Thymus (tissue), 11 donors: ENCODE results near the gene COL23A1. TPM values are rescaled to one million over a fixed set of nuclear protein-coding genes. Genes with fewer than 3 reads are reported as not detected.

Source experiments
- DNase-seq, 9 donors: peaks; one replicate each; pipeline ENCODE4 v3.0.0-alpha.2; 2013; ENCODE audit warnings: low spot score in 9 of 9, low read depth in 6 of 9, missing footprints in 1 of 9
- H3K27ac ChIP-seq, 2 donors: one replicate each; pipeline ENCODE4 v1.5.1; 2013; ENCODE audit warnings: control low read depth in 1 of 2, low read depth in 1 of 2, low read length in 1 of 2, mild to moderate bottlenecking in 1 of 2, moderate library complexity in 1 of 2
- H3K27me3 ChIP-seq, 2 donors: one replicate each; pipeline ENCODE4 v1.5.1; 2013; ENCODE audit warnings: low read length in 1 of 2; ENCODE audit not compliant: control insufficient read depth in 2 of 2, insufficient read depth in 1 of 2
- H3K36me3 ChIP-seq, 2 donors: one replicate each; pipeline ENCODE4 v1.5.1; 2013; ENCODE audit warnings: low read length in 1 of 2, mild to moderate bottlenecking in 1 of 2, moderate library complexity in 1 of 2; ENCODE audit not compliant: control insufficient read depth in 2 of 2, insufficient read depth in 2 of 2
- H3K4me1 ChIP-seq, 2 donors: one replicate each; pipeline ENCODE4 v1.5.1; 2013; ENCODE audit warnings: low read length in 2 of 2; ENCODE audit not compliant: control insufficient read depth in 2 of 2, insufficient read depth in 2 of 2
- H3K4me3 ChIP-seq, 2 donors: one replicate each; pipeline ENCODE4 v1.5.1; 2013; ENCODE audit warnings: low read length in 2 of 2, control low read depth in 1 of 2, mild to moderate bottlenecking in 1 of 2
- H3K9me3 ChIP-seq, 2 donors: one replicate each; pipeline ENCODE4 v1.5.1; 2013; ENCODE audit warnings: low read length in 1 of 2, mild to moderate bottlenecking in 1 of 2; ENCODE audit not compliant: control insufficient read depth in 2 of 2, insufficient read depth in 1 of 2
- WGBS: extraction: QIAGEN DNeasy Blood & Tissue Kit; methylation state at CpG from one replicate; pipeline ENCODE4 v1.1.7; 2013; 5-methylcytosine and 5-hydroxymethylcytosine counted together
- polyA plus RNA-seq: library from polyadenylated mRNA; stranded (reverse); fragments of 200-250 nt; gene quantifications from one replicate; pipeline ENCODE4 v1.2.3, GENCODE V29; 2013
- total RNA-seq: library from RNA; stranded (reverse); fragments of 120-200 nt; gene quantifications from one replicate; pipeline ENCODE4 v1.2.4, GENCODE V29; 2013
- donor health status: healthy.

Gene COL23A1
- total and polyA plus RNA-seq, 2 donors = 1.5 to 2.6 TPM

DNA sequence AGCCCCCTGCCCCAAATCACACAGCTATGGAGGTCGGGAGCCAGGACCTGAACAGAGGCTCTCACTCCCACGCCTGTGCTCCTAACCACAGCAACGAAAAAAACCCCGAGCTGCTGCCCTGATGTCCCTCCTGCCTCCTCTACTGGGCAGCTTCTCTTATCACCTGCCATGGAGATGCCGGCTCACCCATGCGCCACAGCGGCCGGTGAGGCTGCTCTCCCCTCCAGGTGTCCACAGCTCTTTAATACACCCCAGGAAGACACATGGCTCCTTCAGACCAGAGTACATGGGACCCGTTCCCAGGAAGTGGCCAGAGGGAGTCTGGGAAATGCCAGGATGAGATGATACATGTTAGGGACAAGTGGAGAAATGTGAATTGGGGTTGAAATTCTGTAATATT lies 110.9 kb downstream of the COL23A1 start:
- Histone ChIP-seq H3K27ac (no peak overlapping the region), H3K36me3 (no peaks in the 10 kb centered on the region), H3K4me1 (peaks cover 5 to 17% of the 10 kb centered on the region in 2 donors), H3K4me3 (no peak overlapping the region), H3K9me3 (peaks cover 0 to 4% of the 10 kb centered on the region in 2 donors), H3K27me3 (no peaks in the 10 kb centered on the region)
- WGBS = 95% methylated on average over 9 of the region's 9 CpGs
- DNase-seq = no peak

DNA sequence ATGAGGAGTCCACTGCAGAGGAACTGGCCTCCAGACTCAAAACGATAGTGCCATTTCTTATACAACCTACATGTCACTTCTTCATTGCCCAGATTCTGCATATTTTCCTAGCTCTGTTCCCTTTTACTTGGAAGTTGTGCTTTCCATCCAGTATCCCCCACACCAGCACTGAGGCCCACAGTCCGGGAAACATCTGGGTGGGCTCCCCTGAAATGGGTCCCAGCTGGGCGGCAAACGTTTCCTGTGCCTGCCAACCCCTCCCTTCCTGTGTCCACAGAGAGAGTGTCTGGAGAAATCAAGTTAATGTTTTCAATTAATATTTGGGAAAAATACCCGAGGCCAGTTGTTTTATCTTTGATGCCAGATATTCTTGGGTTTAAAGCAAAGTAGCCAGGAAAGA lies 111.8 kb downstream of the COL23A1 start:
- peaks cover 0 to 4% of the 10 kb centered on the region in 2 donors for H3K9me3 ChIP-seq
- no peak for DNase-seq
- no peaks in the 10 kb centered on the region for H3K27me3 ChIP-seq
- peaks cover 0 to 16% of the 10 kb centered on the region in 2 donors for H3K4me1 ChIP-seq
- no peaks in the 10 kb centered on the region for H3K36me3 ChIP-seq
- H3K27ac ChIP-seq = no peak overlapping the region
- no peak overlapping the region for H3K4me3 ChIP-seq
- WGBS = 84% methylated on average over 5 of the region's 5 CpGs

DNA sequence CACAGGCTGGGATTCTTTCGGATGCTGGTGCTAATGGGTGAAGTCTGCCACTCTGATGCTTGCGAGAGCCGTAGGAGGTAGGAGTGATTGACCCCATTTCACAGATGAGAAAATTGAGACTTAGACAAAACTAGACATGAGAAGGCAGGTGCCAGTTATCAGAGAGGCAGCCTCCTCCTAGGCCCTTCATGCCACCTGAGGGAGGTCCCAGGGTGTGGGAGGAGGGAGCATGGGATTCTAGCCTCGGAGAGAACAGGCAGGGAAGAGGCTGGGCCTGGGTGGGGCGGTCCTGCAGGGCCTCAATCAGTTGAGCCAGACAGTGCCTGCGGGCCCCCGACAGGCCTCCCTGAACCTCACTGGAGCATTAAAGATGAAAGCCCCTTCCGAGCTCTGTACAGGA lies 112.4 kb downstream of the COL23A1 start:
- no peaks in the 10 kb centered on the region for H3K36me3 ChIP-seq
- 97% methylated on average over 8 of the region's 8 CpGs for WGBS
- H3K4me3 ChIP-seq = no peak overlapping the region
- peaks cover 0 to 4% of the 10 kb centered on the region in 2 donors for H3K9me3 ChIP-seq
- H3K27me3 ChIP-seq = no peaks in the 10 kb centered on the region
- H3K4me1 ChIP-seq = peaks cover 0 to 14% of the 10 kb centered on the region in 2 donors
- no peak for DNase-seq
- H3K27ac ChIP-seq = no peak overlapping the region

DNA sequence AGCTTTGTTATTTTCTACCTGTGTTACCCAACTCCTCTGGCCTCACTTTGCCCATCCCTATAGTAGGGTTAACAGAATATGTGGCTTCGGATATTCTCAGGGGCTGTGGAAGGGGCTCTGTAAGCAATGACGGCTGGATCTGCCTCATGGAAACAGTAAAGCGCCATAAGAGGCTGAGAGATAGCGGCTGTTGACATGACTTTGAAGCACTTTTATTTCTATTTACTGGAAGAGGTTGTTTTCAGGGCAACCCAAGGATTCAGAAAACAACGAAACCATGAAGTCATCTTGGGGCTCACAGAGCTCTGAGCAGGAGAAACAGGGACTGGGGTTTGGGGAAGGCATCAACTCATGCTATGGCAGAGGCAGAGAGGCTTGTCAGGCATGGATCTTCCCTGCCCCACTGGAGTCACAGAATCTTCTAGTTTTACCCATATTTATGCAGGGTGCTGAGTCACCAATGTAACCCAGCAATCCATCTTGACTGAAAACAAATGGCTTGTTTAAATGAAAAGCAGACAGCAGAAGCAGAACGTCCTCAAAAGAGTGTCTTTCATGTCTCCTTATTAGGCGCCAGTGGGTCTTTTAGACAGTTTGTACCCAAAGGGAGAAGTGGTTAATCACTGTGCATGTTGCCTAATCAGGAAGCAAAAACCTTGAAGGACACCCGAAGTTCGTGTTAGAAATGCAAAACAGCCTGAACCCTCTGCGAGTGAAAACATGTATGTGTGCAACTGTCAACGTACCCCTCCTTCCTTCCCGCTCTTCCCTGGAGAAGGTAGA lies 113.0 kb downstream of the COL23A1 start:
- Histone ChIP-seq H3K4me3 (no peak overlapping the region), H3K27ac (no peak overlapping the region), H3K4me1 (peaks cover 0 to 14% of the 10 kb centered on the region in 2 donors), H3K36me3 (no peaks in the 10 kb centered on the region), H3K9me3 (peaks cover 0 to 4% of the 10 kb centered on the region in 2 donors), H3K27me3 (no peaks in the 10 kb centered on the region)
- DNase-seq = no peak
- 65% methylated on average over 12 of the region's 12 CpGs for WGBS

DNA sequence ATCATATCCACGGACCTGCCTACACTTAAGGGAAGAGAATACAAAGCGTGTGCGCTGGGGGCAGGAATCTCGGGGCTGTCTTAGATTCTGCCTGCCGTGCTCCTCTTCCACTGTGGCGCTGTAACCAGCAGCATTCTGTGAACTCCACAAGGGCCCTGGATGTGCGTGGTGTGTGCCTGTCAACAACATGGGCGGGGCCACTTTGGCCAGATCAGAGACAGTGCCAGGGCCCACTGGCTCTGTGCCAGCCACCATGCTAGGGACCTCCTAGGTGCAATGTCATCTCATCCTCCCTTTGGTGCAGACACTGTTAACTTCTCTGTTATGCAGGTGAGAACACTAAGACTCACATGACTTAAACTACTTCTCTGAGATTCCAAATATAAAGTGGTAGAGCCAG lies 113.7 kb downstream of the COL23A1 start:
- peaks cover 0 to 4% of the 10 kb centered on the region in 2 donors for H3K9me3 ChIP-seq
- no peaks in the 10 kb centered on the region for H3K27me3 ChIP-seq
- no peak for DNase-seq
- H3K4me1 ChIP-seq = peaks cover 0 to 14% of the 10 kb centered on the region in 2 donors
- H3K27ac ChIP-seq = no peak overlapping the region
- 96% methylated on average over 8 of the region's 8 CpGs for WGBS
- H3K4me3 ChIP-seq = no peak overlapping the region
- no peaks in the 10 kb centered on the region for H3K36me3 ChIP-seq

DNA sequence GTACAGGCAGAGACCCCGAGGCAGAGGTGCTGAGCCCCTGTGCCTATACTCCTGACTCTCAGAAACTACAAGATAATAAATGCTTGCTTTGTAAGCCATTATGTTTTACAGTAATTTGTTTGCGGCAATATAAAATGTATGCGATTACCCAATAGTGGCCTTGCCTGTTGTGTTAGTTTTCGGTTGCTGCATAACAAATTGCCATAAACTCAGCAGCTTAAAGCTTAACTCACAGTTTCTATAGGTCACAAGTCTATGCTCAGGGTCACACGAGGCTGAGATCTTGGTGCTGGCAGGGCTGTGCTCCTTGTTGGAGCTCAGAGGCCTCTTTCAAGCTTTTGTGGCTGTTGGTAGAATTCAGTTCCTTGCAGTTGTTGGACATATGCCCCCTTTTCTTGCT lies 114.8 kb downstream of the COL23A1 start:
- Histone ChIP-seq H3K4me1 (peaks cover 0 to 14% of the 10 kb centered on the region in 2 donors), H3K27ac (no peak overlapping the region), H3K36me3 (no peaks in the 10 kb centered on the region), H3K4me3 (no peak overlapping the region), H3K27me3 (no peaks in the 10 kb centered on the region), H3K9me3 (peaks cover 0 to 4% of the 10 kb centered on the region in 2 donors)
- WGBS = 98% methylated on average over 5 of the region's 5 CpGs
- no peak for DNase-seq

DNA sequence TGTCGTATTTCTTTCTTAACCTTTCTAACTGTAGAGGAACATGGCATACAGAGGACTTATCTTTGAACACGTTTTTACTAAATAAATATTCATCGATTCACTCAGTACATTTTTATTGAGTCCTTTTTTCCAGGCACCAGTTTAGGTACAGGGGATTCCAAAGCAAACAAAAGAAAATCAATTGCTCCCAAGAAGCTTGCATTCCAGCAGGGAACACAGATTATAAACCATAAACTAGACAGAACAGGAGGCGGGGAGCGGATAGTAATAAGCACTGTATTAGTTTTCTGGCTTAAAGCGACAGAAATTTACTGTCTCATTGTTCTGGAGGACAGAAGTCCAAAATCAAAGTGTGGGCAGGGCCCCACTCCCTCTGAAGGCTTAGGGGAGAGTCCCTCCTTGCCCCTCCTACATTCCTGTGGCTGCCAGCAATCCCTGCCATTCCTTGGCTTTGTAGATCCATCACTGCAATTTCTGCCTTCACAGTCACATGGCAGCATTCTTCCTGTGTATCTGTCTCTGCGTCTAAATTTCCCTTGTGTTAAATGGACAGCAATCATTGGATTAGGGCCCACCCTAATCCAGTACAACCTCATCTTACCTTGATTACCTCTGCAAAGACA lies 115.5 kb downstream of the COL23A1 start:
- no peak overlapping the region for H3K4me3 ChIP-seq
- DNase-seq = no peak
- no peaks in the 10 kb centered on the region for H3K27me3 ChIP-seq
- no peak overlapping the region for H3K27ac ChIP-seq
- peaks cover 0 to 4% of the 10 kb centered on the region in 2 donors for H3K9me3 ChIP-seq
- 97% methylated on average over 7 of the region's 7 CpGs for WGBS
- H3K4me1 ChIP-seq = peaks cover 0 to 14% of the 10 kb centered on the region in 2 donors
- H3K36me3 ChIP-seq = no peaks in the 10 kb centered on the region

DNA sequence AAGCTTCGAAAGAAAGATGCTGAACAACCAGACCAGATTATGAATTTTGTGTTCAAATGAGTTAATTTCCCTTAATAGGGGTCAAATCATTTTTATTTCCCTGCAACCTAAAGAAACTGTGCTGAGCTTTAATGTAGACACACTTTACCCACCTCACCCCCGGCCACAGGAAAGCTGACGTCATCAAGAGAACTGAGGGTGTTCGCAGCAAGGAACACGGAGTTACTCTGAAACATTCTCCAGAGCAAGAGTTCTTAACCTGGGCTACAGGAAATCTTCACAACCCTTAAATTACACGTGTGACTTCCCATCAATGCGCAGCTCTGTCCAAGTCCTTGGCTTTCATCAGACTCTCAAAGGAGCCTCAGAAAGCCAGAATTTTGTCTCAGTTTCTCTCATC lies 116.3 kb downstream of the COL23A1 start:
- H3K9me3 ChIP-seq = peaks cover 0 to 4% of the 10 kb centered on the region in 2 donors
- no peaks in the 10 kb centered on the region for H3K36me3 ChIP-seq
- H3K4me3 ChIP-seq = no peak overlapping the region
- no peak overlapping the region for H3K27ac ChIP-seq
- peak; percentile 20 to 82 (median 49) for DNase-seq
- 45% methylated on average over 7 of the region's 7 CpGs for WGBS
- H3K4me1 ChIP-seq = peaks cover 0 to 14% of the 10 kb centered on the region in 2 donors
- no peaks in the 10 kb centered on the region for H3K27me3 ChIP-seq

DNA sequence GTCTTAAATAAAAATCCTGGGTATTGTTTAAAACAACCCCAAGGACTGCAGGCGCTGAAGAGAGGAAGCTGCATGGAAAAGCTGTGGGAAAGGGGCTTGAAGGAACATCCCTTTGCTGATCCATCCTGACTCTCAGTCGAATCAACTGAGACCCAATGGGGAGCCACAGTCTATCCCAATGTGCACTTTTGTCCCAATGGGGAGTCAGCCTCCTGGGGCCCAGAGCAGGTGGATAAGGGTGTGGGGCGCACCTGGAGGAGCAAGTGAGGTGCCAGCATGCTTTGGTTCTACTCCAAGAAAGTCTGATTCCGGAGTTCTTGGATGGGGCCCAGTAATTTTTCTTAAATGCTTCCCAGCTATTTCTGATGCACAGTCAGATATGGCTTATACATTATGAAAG lies 118.1 kb downstream of the COL23A1 start:
- Histone ChIP-seq H3K27ac (no peak overlapping the region), H3K36me3 (no peaks in the 10 kb centered on the region), H3K4me1 (peaks cover 0 to 16% of the 10 kb centered on the region in 2 donors), H3K4me3 (no peak overlapping the region), H3K9me3 (peaks cover 0 to 4% of the 10 kb centered on the region in 2 donors), H3K27me3 (no peaks in the 10 kb centered on the region)
- DNase-seq = no peak
- whole genome bisulfite sequencing = 77% methylated on average over 4 of the region's 4 CpGs
